Activated CD4-positive, alpha-beta T cell treated with anti-CD3 and anti-CD28 coated beads for 4 hours (primary cell): ENCODE data around the gene RUNX2.
A peak's percentile ranks its signal among the peaks of the same experiment; 100 is the strongest.
"Not testable (repeated sequence)": the region's sequence is repeated elsewhere in the genome, so short reads cannot be mapped to it uniquely, and the experiment has no call there.

Experiments
- DNase-seq, 2 donors: peaks; one replicate each; pipeline ENCODE4 v3.0.0-alpha.2; 2020

Gene RUNX2

DNA sequence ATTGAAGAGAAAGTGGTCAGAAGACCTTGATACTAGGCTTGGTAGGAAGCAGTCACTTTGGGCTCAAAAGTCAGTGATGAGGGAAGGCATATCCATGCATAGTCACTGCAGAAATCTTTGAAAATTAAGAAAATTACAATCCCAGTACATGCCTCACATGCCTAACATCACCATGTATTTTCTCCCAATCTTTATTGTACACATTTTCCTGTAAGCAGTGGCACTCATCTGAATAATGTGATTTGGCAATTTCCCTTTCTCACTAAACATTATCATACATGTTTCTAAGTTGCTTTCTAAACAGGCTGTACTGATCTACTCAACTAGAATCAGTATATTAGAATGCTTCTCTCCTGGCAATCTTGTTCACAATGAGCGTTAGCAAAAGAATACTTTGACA lies 330.3 kb downstream of the RUNX2 start:
- DNase-seq: no peak

GRCh38 chr6:45658958-45659357 lies 330.8 kb downstream of the RUNX2 start:
- no peak for DNase-seq

DNA sequence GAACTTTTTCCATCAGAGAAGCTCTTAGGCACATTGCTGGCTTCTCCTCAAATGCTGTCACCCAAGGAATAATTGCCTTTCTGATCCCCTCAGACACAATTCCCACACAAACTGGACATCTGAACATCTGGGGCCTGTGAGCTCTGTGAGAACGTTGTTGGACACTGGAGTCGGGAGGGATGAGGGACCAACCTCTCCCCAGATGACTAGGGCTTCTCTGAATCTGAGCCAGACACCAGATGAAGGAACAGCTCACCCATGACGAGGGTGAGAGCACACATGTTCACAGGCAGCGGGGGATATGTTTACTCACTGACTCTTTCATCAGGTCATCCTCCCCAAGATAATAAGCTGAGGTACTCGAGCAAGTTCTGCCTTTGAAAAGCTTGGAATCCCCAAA lies 333.5 kb downstream of the RUNX2 start:
- no peak for DNase-seq

GRCh38 chr6:45663251-45664221 lies 335.4 kb downstream of the RUNX2 start:
- DNase-seq: peak; percentile 30 to 37

- no peak for DNase-seq
Measured at GRCh38 chr6:45664707-45665106, 336.6 kb downstream of the RUNX2 start.

- DNase-seq: no peak
Measured at GRCh38 chr6:45665859-45666258, 337.7 kb downstream of the RUNX2 start.

GRCh38 chr6:45666846-45667245 lies 338.7 kb downstream of the RUNX2 start:
- no peak for DNase-seq

- DNase-seq: no peak
Measured at GRCh38 chr6:45667300-45667699, 339.2 kb downstream of the RUNX2 start.

- no peak for DNase-seq
Measured at GRCh38 chr6:45667766-45668165, 339.6 kb downstream of the RUNX2 start.

- no peak for DNase-seq
Measured at GRCh38 chr6:45668705-45669104, 340.6 kb downstream of the RUNX2 start.

- not testable (repeated sequence) for DNase-seq
Measured at GRCh38 chr6:45673167-45673566, 345.0 kb downstream of the RUNX2 start.

- DNase-seq: not testable (repeated sequence)
Measured at GRCh38 chr6:45675166-45675565, 347.0 kb downstream of the RUNX2 start.

DNA sequence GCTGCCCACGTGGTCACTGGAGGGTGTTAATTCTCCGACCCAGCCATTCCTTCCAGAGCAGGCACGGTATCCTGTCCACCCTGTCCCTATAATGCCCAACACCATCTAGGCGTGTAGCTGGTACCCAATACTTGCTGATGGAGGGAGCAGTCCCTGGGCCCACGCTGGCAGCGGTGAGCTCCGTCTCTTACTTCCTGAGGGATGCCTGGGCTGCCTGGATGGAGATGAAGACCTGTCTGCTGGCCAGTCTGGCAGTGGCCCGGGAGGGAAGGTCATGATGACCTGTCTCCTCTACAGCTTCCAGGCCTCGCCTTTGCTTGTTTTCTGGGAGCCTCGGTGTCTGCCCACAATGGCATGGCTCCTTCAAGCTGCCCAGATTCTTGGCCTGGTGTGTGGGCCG lies 347.5 kb downstream of the RUNX2 start:
- DNase-seq: no peak

DNA sequence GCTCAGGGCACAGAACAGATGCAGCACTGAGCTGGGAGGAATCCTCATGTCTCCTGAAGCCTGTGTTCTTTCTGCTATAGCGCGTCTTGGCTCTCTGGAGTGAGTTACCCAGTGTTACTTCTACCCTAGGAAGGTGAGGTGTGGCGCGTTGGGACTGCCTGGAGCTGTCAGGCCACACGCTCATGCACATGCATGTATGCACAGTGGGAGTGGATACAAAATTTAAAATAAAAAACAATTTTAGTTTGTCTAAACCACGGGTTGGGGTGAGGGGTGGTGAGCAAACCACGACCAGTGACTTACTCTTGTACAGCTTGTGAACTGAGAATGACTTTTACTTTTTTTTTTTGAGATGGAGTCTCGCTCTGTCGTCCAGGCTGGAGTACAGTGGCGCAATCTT lies 348.2 kb downstream of the RUNX2 start:
- no peak for DNase-seq

- peak; percentile 20 to 35 for DNase-seq
Measured at GRCh38 chr6:45677381-45678284, 349.5 kb downstream of the RUNX2 start.

GRCh38 chr6:45678285-45678607 lies 350.1 kb downstream of the RUNX2 start:
- no peak for DNase-seq

DNA sequence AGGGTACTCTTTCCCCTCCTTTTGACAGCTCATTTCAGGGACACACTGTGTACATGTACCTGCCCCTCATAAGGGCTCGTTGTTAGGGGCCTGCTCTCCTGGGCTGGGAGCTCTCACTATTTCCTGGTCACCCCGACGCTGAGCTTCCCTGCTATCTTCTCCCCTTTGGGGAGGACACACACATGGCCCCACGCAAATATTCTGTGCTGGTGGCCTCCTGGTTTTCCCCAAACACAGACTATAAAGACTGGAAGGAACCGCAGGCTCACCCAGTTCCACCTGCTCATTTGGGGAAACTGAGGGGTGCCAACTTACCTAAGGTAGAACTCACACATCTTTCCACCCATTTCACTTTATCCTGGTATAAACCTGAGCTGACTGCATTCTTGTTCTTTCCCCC lies 351.0 kb downstream of the RUNX2 start:
- DNase-seq: no peak

DNA sequence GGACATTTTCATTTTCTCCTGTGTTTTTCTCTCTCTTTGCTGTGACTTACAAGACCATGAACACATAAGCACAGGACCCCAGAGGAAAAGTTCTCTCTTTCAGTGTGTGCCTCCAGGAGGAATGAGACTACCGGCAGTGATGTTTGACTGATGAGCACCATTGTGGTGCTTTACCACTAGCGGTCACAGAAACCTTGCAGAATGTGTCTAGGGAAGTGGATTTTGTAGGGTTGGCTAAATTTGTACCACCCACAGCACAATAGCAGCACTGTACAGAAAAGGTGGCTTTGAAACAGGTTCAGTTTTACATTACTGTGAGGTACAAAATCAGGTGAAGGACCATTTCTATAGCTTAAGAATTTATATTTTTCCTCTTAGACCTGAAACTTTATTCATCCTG lies 351.5 kb downstream of the RUNX2 start:
- no peak for DNase-seq

GRCh38 chr6:45681860-45682511 lies 353.9 kb downstream of the RUNX2 start:
- DNase-seq: no peak

DNA sequence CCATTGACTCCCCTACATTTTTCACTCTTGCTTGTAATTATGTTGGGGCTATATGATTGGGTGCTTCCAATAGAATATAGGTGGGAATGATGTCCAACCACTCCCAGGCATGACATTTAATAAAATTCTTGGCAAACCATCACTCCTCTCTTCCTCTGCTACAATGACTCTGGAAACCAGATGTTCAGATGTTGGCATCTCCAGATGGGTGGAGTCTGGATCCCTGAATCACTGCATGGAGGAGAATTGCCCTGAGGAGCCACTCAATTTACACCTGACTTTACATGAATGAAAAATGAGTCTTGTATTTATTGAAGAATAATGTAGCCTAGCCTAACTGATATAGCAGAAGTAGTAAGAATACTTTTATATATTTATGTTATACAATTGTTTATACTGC lies 356.3 kb downstream of the RUNX2 start:
- DNase-seq: no peak

DNA sequence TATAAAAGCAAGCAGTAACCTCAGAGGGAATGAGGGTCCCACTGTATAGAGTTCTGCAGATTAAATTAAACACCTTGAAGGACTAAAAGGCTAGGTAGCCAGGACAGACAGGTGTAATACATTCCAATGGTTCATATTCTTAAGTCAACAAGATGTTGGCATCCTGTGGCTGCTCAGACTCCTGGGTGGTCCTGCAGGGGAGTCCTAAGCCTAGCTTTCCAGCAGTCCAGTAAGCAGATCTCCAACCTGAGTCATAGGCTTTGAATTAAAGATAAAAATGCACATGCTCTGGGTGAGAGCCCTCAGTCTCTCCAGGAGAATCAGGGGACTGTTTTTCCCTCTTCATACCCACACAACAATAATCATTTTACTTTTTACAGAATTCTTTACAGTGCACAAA lies 356.9 kb downstream of the RUNX2 start:
- DNase-seq: no peak

DNA sequence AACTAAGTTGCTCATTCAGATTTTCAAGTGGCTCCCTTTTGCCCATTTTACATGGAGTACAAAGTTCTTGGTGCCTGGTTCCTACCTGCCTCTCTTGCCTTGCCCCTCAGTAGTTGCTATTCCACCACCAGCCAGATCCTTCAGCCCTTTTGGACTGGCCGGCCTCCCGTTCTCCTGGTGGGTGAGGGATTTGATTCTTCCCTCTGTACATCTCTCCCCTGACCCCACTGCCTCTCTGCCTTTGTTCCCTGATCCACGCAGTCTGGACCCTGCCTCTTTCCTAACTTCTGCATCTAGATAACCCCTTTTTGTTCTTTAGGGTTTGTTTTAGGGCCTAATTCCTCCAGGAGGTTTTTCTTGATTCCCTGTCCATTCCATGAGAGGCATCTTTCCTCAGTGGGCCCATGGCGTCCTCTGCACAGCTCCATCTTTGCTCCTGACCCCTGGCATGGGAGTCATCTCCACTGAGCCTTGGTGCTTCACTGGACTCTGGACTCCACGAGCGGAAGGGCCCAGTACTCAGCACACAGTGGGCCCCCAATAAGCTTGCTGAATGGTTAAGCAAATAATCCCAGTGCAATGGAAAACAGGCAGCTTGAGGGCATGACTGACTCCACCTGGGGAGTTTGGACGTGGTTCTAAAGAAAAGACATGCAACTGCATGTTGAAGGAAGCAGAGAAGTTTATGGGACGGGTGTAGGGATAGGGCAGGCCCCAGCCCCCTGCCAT lies 358.9 kb downstream of the RUNX2 start:
- DNase-seq: no peak

DNA sequence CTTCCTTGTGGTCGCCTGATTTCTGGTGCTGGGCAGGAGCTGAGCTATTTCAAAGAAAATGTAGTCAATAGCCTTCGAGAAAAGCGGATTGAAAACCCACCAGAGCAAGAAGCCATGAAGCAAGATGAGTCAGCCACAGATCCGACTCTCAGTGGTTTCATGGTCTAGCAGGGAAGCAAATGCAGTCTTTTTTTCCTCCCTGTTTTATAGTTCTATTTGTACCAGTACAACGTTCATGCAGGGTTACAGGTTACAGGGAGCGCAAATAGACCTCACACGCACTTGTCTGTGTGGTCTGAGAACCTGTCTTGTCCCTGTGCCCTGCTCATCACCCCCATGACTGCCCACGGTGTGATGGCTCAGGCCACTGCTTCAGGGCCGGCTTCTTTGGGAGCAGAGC lies 359.4 kb downstream of the RUNX2 start:
- DNase-seq: no peak
